K562 (cell line): Measurements from ENCODE around the gene DBP. TPM values are rescaled to one million over a fixed set of nuclear protein-coding genes. Genes with fewer than 3 reads are reported as not detected.

Experiments
- NR2C1 ChIP-seq, 2 experiments: fragments of 450-650 bp; IDR thresholded peaks; 2 replicates each; pipeline ENCODE4 v1.6.1; 2017; ENCODE audit warnings: mild to moderate bottlenecking in 2 of 2, antibody characterized with exemption in 1 of 2, inconsistent platforms in 1 of 2, missing compliant biosample characterization in 1 of 2, missing genetic modification characterization in 1 of 2
- polyA plus RNA-seq, 8 experiments: library from polyadenylated mRNA; depleted of rRNA in 4 of 8; stranded (reverse) in 5 of 8; unstranded in 3 of 8; fragments of >200 nt; fragmentation: Nextera tagmentation in 2 of 8; fragmentation: Illumina TruSeq in 1 of 8; extraction: Ambion mirVana in 2 of 8; extraction: Trizol in 1 of 8; gene quantifications; 2 replicates each; pipeline versions ENCODE4 v1.2.1 to v1.2.3, GENCODE V29; 2011 to 2014; ENCODE audit warnings: inconsistent platforms in 1 of 8, missing spikeins in 1 of 8
- total RNA-seq, 7 experiments: library from RNA; depleted of rRNA in 6 of 7; stranded (reverse); fragments of >200 nt in 6 of 7; fragmentation: Illumina TruSeq in 2 of 7; extraction: Trizol in 2 of 7; gene quantifications; 2 replicates each; pipeline versions ENCODE4 v1.2.1 to v1.2.3, GENCODE V29; 2011 to 2021; ENCODE audit warnings: low replicate concordance in 1 of 7
- TF ChIP-seq, protein P1 (sequence below): fragments of 450-650 bp; IDR thresholded peaks from 2 replicates; pipeline ENCODE4 v1.6.1; 2016; ENCODE audit warnings: low read depth
- TF ChIP-seq, protein P2 (sequence below): IDR thresholded peaks from 3 replicates; pipeline ENCODE4 v1.6.1; 2011; ENCODE audit warnings: borderline replicate concordance, mild to moderate bottlenecking; ENCODE audit not compliant: insufficient read length, insufficient read depth
- TF ChIP-seq, protein P3 (sequence below): sonication (generic); formaldehyde crosslinking; IDR thresholded peaks from 2 replicates; pipeline ENCODE4 v1.8.0; 2022; ENCODE audit warnings: missing genetic modification reagents, mild to moderate bottlenecking, borderline replicate concordance
- TF ChIP-seq, protein P4 (sequence below): fragments of 250-450 bp; sonication (Bioruptor Pico); IDR thresholded peaks from 2 replicates; pipeline ENCODE4 v1.4.0; 2020

The DBP gene
- total and polyA plus RNA-seq, 9 of the 15 experiments (the other 6 are each of a cell fraction or from before 2014, with no cell fraction given): 0.25 to 5.5 (median 1.8) TPM

DNA sequence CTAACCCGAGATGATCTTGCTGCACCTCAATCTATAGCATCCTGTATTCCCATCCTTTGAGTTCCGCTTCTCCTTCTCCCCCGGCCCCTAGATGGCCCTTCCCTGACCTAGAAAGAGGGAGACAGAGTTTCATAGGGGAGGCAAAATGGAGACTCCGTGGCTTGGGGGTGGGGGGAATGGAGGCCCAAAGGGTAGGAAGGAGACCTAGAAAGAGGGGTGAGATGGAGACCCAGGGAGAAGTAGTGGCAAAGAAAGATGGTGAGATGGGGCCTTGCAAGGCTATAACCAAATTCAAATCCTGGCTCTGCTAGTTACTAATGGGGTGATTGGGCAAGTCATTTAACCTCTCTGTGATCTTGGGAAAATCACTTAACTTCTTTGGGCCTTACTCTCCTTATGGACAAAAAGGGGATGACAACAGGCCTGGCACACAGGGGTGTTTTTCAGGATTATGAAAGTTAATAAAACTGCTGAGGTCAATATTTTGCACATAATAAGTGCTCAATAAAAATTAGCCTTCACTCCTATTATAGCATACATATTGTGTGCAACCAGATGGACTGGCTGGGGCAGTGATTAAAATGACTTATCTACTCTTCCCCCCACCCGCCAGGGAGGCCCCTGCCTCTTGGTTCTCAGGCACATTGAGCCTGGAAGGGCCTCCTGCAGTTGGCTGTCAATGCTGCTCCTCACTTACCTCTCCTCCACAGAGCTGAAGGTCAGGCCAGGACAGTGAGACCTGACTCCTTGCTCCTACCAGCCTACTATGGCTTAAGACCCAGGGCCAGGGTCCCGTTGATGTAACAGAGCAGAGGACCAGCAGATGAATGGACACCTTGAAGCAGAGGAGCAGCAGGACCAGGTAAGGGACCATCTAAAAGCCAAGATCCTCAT, 17.2 kb downstream of the DBP start (continued):
- TF ChIP-seq, protein P1, sequence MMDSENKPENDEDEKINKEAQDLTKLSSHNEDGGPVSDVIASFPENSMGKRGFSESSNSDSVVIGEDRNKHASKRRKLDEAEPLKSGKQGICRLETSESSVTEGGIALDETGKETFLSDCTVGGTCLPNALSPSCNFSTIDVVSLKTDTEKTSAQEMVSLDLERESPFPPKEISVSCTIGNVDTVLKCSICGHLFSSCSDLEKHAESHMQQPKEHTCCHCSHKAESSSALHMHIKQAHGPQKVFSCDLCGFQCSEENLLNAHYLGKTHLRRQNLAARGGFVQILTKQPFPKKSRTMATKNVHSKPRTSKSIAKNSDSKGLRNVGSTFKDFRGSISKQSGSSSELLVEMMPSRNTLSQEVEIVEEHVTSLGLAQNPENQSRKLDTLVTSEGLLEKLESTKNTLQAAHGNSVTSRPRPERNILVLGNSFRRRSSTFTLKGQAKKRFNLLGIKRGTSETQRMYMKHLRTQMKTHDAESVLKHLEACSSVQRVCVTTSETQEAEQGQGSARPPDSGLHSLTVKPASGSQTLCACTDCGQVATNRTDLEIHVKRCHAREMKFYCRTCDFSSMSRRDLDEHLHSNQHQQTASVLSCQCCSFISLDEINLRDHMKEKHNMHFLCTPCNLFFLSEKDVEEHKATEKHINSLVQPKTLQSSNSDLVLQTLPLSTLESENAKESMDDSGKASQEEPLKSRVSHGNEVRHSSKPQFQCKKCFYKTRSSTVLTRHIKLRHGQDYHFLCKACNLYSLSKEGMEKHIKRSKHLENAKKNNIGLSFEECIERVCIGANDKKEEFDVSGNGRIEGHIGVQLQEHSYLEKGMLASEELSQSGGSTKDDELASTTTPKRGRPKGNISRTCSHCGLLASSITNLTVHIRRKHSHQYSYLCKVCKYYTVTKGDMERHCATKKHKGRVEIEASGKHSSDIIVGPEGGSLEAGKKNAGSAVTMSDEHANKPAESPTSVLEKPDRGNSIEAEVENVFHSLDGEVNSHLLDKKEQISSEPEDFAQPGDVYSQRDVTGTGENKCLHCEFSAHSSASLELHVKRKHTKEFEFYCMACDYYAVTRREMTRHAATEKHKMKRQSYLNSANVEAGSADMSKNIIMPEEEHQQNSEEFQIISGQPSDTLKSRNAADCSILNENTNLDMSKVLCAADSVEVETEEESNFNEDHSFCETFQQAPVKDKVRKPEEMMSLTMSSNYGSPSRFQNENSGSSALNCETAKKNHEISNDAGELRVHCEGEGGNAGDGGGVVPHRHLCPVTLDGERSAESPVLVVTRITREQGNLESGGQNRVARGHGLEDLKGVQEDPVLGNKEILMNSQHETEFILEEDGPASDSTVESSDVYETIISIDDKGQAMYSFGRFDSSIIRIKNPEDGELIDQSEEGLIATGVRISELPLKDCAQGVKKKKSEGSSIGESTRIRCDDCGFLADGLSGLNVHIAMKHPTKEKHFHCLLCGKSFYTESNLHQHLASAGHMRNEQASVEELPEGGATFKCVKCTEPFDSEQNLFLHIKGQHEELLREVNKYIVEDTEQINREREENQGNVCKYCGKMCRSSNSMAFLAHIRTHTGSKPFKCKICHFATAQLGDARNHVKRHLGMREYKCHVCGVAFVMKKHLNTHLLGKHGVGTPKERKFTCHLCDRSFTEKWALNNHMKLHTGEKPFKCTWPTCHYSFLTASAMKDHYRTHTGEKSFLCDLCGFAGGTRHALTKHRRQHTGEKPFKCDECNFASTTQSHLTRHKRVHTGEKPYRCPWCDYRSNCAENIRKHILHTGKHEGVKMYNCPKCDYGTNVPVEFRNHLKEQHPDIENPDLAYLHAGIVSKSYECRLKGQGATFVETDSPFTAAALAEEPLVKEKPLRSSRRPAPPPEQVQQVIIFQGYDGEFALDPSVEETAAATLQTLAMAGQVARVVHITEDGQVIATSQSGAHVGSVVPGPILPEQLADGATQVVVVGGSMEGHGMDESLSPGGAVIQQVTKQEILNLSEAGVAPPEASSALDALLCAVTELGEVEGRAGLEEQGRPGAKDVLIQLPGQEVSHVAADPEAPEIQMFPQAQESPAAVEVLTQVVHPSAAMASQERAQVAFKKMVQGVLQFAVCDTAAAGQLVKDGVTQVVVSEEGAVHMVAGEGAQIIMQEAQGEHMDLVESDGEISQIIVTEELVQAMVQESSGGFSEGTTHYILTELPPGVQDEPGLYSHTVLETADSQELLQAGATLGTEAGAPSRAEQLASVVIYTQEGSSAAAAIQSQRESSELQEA: no peak
- TF ChIP-seq NR2C1 (IDR thresholded peaks at IDR 0.05) (no peak), NR2C1 (tag; IDR thresholded peaks at IDR 0.05) (no peak)
- TF ChIP-seq, protein P2, sequence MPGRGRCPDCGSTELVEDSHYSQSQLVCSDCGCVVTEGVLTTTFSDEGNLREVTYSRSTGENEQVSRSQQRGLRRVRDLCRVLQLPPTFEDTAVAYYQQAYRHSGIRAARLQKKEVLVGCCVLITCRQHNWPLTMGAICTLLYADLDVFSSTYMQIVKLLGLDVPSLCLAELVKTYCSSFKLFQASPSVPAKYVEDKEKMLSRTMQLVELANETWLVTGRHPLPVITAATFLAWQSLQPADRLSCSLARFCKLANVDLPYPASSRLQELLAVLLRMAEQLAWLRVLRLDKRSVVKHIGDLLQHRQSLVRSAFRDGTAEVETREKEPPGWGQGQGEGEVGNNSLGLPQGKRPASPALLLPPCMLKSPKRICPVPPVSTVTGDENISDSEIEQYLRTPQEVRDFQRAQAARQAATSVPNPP: no peak
- TF ChIP-seq, protein P3, sequence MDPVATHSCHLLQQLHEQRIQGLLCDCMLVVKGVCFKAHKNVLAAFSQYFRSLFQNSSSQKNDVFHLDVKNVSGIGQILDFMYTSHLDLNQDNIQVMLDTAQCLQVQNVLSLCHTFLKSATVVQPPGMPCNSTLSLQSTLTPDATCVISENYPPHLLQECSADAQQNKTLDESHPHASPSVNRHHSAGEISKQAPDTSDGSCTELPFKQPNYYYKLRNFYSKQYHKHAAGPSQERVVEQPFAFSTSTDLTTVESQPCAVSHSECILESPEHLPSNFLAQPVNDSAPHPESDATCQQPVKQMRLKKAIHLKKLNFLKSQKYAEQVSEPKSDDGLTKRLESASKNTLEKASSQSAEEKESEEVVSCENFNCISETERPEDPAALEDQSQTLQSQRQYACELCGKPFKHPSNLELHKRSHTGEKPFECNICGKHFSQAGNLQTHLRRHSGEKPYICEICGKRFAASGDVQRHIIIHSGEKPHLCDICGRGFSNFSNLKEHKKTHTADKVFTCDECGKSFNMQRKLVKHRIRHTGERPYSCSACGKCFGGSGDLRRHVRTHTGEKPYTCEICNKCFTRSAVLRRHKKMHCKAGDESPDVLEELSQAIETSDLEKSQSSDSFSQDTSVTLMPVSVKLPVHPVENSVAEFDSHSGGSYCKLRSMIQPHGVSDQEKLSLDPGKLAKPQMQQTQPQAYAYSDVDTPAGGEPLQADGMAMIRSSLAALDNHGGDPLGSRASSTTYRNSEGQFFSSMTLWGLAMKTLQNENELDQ (CRISPR knock-in tag): no peak
- TF ChIP-seq, protein P4, sequence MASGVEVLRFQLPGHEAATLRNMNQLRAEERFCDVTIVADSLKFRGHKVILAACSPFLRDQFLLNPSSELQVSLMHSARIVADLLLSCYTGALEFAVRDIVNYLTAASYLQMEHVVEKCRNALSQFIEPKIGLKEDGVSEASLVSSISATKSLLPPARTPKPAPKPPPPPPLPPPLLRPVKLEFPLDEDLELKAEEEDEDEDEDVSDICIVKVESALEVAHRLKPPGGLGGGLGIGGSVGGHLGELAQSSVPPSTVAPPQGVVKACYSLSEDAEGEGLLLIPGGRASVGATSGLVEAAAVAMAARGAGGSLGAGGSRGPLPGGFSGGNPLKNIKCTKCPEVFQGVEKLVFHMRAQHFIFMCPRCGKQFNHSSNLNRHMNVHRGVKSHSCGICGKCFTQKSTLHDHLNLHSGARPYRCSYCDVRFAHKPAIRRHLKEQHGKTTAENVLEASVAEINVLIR: no peak
